HL-60 (cell line): ENCODE measurements around the gene IL1RAPL1.

ENCODE experiments used
- CTCF ChIP-seq: IDR thresholded peaks from one replicate; pipeline ENCODE4 v1.5.1; 2011; ENCODE audit warnings: low read length, control low read depth, inconsistent platforms; ENCODE audit not compliant: insufficient read depth
- GABPA ChIP-seq: IDR thresholded peaks from 2 replicates; pipeline ENCODE4 v1.6.1; 2012; ENCODE audit warnings: low read depth
- POLR2AphosphoS5 ChIP-seq: IDR thresholded peaks from 2 replicates; pipeline ENCODE4 v1.6.1; 2012; ENCODE audit warnings: low read depth

GRCh38 chrX:28981952-28982351 lies 394.7 kb downstream of the IL1RAPL1 start:
- TF ChIP-seq CTCF (no peak), GABPA (no peak), POLR2AphosphoS5 (no peak)
